Left lung (tissue), 10 donors: ENCODE measurements around the gene TRPM4. TPM values are rescaled to one million over a fixed set of nuclear protein-coding genes. Genes with fewer than 3 reads are reported as not detected.

Experiments
- ATAC-seq: fragments of 200-7000 bp; cut with Tn5 transposase; one replicate; pipeline ENCODE4 v1.9.1; 2020; ENCODE audit warnings: moderate library complexity
- DNase-seq, 4 donors: peaks; one replicate each; pipeline ENCODE4 v3.0.0-alpha.2; 2013 to 2020
- H3K27ac ChIP-seq, 2 donors: fragments of 200-600 bp; sonication (generic) in 1 of 2; one replicate each; pipeline versions ENCODE4 v1.5.0 to v1.8.0; 2020 to 2021
- H3K27me3 ChIP-seq, 2 donors: fragments of 200-600 bp; sonication (generic) in 1 of 2; one replicate each; pipeline versions ENCODE4 v1.5.0 to v1.8.0; 2020 to 2021
- H3K36me3 ChIP-seq, 2 donors: fragments of 200-600 bp; sonication (generic) in 1 of 2; one replicate each; pipeline versions ENCODE4 v1.5.0 to v1.8.0; 2020 to 2021
- H3K4me1 ChIP-seq, 2 donors: fragments of 200-600 bp; one replicate each; pipeline ENCODE4 v1.8.0; 2021
- H3K4me3 ChIP-seq, 2 donors: fragments of 200-600 bp; sonication (generic) in 1 of 2; one replicate each; pipeline versions ENCODE4 v1.5.0 to v1.8.0; 2020 to 2021; ENCODE audit warnings: mild to moderate bottlenecking in 1 of 2
- H3K9me3 ChIP-seq, 2 donors: fragments of 200-600 bp; sonication (generic) in 1 of 2; one replicate each; pipeline versions ENCODE4 v1.5.0 to v1.8.0; 2020 to 2021
- intact Hi-C, 2 donors: fragments of 100-400 bp; cut with DNase I; formaldehyde crosslinking; loops; one replicate each; pipeline versions ENCODE4 v1.11.2 to v1.14.2; 2022
- polyA plus RNA-seq, 6 donors: library from polyadenylated mRNA; unstranded; fragments of 120-200 nt; gene quantifications; one replicate each; pipeline ENCODE4 v1.2.1, GENCODE V29; 2013; ENCODE audit not compliant: insufficient read length in 6 of 6
- total RNA-seq, 2 donors: library from RNA; stranded (reverse); fragmentation: NEBNext Ultra II Directional; extraction: Animal tissue kit (Norgen Biotek cat#: 25700); gene quantifications; one replicate each; pipeline ENCODE4 v1.2.1, GENCODE V29; 2021
- TF ChIP-seq, protein P1 (sequence below), 2 donors: fragments of 200-600 bp; sonication (generic) in 1 of 2; IDR thresholded peaks; one replicate each; pipeline versions ENCODE4 v1.5.0 to v1.8.0; 2021; ENCODE audit warnings: antibody characterized with exemption in 2 of 2
- donor health status: DM: no; HTN: yes; CAD: no.
- donor health status: DM: no; HTN: no; CAD: no.

The TRPM4 gene
- total and polyA plus RNA-seq, 8 donors, result 14.3 to 61.7 (median 29.7) TPM

DNA sequence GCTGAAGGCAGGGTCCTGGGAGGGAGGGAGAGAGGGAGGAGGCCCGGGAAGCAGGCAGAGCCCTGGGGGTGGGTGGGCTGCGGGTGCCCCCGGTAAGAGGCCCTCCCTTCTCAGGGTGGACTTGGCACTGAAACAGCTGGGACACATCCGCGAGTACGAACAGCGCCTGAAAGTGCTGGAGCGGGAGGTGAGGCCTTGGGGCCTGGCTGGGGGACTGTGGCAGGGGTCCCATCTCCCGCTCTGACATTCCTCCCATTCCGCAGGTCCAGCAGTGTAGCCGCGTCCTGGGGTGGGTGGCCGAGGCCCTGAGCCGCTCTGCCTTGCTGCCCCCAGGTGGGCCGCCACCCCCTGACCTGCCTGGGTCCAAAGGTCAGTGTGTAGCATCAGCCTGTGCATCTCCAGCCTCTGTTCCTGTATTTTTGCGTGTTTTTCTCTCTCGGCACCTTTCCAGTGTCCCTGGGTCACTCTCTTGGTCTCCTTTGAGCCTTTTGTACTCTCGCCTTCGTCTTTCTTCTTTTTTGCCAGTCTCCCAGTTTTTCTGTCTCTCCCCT, 53.4 kb downstream of the TRPM4 start:
- peak in 1 of 4 donors; percentile 28 for DNase-seq

DNA sequence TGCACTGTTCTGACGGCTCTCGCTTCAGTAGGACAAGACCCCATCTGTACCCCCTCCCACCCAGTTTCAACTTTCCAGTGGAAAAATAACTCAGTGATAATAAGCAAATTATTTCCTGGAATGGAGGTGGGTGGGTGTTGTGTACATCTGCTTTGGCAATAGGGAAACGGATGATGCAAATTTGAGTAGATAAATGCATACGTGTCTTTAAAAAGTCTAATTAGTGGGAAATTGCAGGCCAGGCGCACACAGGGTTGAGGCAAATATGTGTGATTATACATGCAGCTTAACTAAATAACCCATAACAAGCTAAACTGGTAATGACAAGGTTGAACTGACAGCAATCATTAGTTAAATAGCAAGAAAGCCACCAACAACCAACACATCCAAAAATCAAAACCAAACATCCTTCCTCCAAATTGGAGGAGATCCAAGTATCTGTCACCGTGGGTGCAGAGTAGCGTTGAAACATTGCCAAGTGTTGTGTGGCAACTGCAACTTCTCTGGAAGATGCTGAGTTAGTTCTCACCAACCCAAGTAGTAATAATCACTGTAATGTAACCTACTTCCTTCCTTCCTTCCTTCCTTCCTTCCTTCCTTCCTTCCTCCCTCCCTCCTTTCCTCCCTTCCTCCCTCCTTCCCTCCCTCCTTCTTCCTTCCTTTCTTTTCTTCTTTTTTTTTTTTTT, 54.6 kb downstream of the TRPM4 start:
- peak in 1 of 4 donors; percentile 19 for DNase-seq
- no peak for ATAC-seq

More for the DNA sequence above, 53.4 kb downstream of the TRPM4 start:
- no peaks in the 10 kb centered on the region for H3K9me3 ChIP-seq
- intact Hi-C loops, result no loop called here
- ATAC-seq, result no peak
- no peaks in the 10 kb centered on the region for H3K27me3 ChIP-seq
- H3K27ac ChIP-seq, result no peak overlapping the region
- H3K4me1 ChIP-seq, result peaks cover 0 to 5% of the 10 kb centered on the region in 2 donors
- TF ChIP-seq, protein P1, sequence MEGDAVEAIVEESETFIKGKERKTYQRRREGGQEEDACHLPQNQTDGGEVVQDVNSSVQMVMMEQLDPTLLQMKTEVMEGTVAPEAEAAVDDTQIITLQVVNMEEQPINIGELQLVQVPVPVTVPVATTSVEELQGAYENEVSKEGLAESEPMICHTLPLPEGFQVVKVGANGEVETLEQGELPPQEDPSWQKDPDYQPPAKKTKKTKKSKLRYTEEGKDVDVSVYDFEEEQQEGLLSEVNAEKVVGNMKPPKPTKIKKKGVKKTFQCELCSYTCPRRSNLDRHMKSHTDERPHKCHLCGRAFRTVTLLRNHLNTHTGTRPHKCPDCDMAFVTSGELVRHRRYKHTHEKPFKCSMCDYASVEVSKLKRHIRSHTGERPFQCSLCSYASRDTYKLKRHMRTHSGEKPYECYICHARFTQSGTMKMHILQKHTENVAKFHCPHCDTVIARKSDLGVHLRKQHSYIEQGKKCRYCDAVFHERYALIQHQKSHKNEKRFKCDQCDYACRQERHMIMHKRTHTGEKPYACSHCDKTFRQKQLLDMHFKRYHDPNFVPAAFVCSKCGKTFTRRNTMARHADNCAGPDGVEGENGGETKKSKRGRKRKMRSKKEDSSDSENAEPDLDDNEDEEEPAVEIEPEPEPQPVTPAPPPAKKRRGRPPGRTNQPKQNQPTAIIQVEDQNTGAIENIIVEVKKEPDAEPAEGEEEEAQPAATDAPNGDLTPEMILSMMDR (IDR thresholded peaks at IDR 0.05), result no peak
- H3K36me3 ChIP-seq, result peaks cover 0 to 10% of the 10 kb centered on the region in 2 donors
- no peak overlapping the region for H3K4me3 ChIP-seq

DNA sequence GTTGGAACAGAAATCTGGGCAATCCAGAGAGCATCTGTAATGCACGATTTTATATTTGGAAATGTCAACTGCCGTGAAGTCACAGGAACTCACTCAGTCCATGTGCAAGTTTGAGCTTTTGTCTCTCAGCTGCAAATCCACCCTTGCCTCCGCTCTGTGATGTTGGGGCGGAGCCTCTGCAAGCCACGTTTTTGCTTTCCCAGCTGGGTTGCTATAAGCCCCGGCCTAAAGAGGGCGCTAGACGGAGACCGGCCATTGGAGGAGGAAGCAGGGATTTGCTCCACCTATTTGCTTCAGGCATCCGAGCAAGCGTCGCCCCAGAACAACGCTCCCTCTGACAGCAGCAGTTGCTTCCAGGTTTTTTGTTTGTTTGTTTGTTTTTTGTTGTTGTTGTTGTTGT, 56.2 kb downstream of the TRPM4 start:
- no peak for DNase-seq
- H3K27me3 ChIP-seq, result no peaks in the 10 kb centered on the region
- intact Hi-C loops, result no loop called here
- no peak overlapping the region for H3K4me3 ChIP-seq
- H3K27ac ChIP-seq, result no peak overlapping the region
- no peaks in the 10 kb centered on the region for H3K9me3 ChIP-seq
- TF ChIP-seq, protein P1 (IDR thresholded peaks at IDR 0.05), result no peak
- H3K36me3 ChIP-seq, result peaks cover 0 to 7% of the 10 kb centered on the region in 2 donors
- H3K4me1 ChIP-seq, result peaks cover 0 to under 1% of the 10 kb centered on the region in 2 donors
- ATAC-seq, result no peak

More for the DNA sequence above, 54.6 kb downstream of the TRPM4 start:
- TF ChIP-seq, protein P1 (IDR thresholded peaks at IDR 0.05), result no peak
- peaks cover 0 to 7% of the 10 kb centered on the region in 2 donors for H3K36me3 ChIP-seq
- H3K9me3 ChIP-seq, result no peaks in the 10 kb centered on the region
- H3K27ac ChIP-seq, result no peak overlapping the region
- H3K4me1 ChIP-seq, result peaks cover 0 to 5% of the 10 kb centered on the region in 2 donors
- H3K27me3 ChIP-seq, result no peaks in the 10 kb centered on the region
- no peak overlapping the region for H3K4me3 ChIP-seq
- intact Hi-C loops, result no loop called here

DNA sequence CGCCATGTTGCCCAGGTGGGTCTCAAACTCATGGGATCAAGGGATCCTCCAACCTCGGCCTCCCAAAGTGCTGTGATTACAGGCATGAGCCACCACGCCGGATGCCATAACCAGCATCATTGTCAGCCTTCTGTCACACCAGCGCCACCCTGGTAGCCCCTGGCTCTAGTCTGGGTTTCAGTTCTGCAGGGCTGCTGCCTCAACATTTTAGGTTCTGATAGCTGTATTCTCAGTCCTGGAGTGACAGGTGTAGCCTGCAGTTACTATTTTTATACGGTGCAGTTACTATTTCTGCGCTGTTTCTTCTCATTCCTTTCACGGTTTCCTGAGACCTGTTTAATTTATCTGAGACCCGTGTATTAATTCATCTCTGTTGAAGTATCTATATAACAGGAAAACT, 57.1 kb downstream of the TRPM4 start:
- no peaks in the 10 kb centered on the region for H3K27me3 ChIP-seq
- ATAC-seq (no peak), DNase-seq (no peak)
- no peaks in the 10 kb centered on the region for H3K9me3 ChIP-seq
- intact Hi-C loops, result no loop called here
- peaks cover 0 to 7% of the 10 kb centered on the region in 2 donors for H3K36me3 ChIP-seq
- TF ChIP-seq, protein P1 (IDR thresholded peaks at IDR 0.05), result no peak
- no peaks in the 10 kb centered on the region for H3K4me1 ChIP-seq
- no peak overlapping the region for H3K27ac ChIP-seq
- H3K4me3 ChIP-seq, result no peak overlapping the region

DNA sequence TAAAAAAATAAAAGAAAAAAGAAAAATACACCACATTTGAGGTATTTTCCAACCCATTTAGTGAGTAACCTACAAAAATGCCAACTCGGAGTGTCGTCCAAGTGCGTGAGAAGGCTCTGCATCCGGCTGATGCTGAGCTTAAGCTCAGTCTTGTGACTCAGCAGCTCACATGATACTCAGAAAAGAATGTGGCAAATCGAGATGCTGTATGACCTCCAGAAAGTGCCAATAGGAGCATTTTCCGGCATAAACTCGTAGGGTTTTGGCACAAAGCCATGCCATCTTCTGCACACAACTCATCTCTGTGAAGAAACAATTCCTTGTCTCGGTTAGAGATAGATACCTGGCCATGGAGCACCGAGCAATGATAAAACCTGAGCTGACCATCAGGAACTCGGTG, 58.5 kb downstream of the TRPM4 start:
- H3K36me3 ChIP-seq, result peaks cover 0 to 4% of the 10 kb centered on the region in 2 donors
- H3K9me3 ChIP-seq, result no peaks in the 10 kb centered on the region
- TF ChIP-seq, protein P1 (IDR thresholded peaks at IDR 0.05), result no peak
- H3K27ac ChIP-seq, result no peak overlapping the region
- no peak overlapping the region for H3K4me3 ChIP-seq
- H3K27me3 ChIP-seq, result no peaks in the 10 kb centered on the region
- intact Hi-C loops, result no loop called here
- no peaks in the 10 kb centered on the region for H3K4me1 ChIP-seq
- no peak for ATAC-seq
- no peak for DNase-seq
